HL-60/S4 treated with phorbol 12-myristate 13-acetate at 8.2 ng/mL for 4 days and 3 days (cell line): Measurements from ENCODE around the gene ATPAF2.
"Not testable (repeated sequence)": the region's sequence is repeated elsewhere in the genome, so short reads cannot be mapped to it uniquely, and the experiment has no call there.

Experiments used
- in situ Hi-C: fragments of 300-500 bp; cut with MboI; formaldehyde crosslinking; loops from 2 replicates; pipeline ENCODE4 v1.15.0; 2022; ENCODE audit warnings: low sequenced_read_pairs

The ATPAF2 gene

DNA sequence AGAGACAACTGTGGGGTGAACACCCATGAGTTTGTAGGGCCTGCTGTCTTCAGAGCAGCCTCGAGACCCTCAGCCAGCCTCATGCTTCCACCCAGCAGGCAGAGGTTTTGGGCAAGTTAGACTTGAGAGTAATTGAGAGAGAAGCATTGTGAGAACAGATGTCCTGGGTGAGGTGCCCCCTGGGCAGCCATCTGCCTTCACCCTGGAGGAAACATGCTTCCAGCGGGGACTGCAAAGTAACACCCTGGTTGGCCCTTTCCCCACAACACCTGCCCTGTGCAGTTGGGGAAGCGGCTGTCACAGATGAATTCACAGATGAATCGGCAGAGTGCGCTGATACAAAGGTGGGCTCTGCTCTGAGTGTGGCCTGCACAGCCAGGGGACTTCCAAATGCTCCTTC is 23.4 kb downstream of the ATPAF2 start:
- in situ Hi-C loops = no loop called here

DNA sequence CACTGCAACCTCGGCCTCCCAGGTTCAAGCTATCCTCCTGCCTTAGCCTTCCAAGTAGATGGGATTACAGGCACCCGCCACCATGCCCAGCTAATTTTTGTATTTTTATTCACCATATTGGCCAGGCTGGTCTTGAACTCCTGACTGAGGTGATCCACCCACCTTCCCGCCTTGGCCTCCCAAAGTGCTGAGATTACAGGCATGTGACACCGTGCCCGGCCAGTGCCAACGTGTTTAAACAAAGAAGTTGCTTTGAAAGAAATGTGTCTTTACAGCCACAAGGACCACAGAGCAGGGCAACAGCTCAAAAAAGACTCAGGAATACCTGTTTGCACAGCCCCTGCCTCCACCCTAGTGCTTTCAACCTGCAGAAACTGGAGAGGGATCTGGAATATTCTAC is 25.0 kb downstream of the ATPAF2 start:
- in situ Hi-C loops = no loop called here

GRCh38 chr17:18011286-18011685 is 27.7 kb downstream of the ATPAF2 start:
- in situ Hi-C loops = no loop called here

DNA sequence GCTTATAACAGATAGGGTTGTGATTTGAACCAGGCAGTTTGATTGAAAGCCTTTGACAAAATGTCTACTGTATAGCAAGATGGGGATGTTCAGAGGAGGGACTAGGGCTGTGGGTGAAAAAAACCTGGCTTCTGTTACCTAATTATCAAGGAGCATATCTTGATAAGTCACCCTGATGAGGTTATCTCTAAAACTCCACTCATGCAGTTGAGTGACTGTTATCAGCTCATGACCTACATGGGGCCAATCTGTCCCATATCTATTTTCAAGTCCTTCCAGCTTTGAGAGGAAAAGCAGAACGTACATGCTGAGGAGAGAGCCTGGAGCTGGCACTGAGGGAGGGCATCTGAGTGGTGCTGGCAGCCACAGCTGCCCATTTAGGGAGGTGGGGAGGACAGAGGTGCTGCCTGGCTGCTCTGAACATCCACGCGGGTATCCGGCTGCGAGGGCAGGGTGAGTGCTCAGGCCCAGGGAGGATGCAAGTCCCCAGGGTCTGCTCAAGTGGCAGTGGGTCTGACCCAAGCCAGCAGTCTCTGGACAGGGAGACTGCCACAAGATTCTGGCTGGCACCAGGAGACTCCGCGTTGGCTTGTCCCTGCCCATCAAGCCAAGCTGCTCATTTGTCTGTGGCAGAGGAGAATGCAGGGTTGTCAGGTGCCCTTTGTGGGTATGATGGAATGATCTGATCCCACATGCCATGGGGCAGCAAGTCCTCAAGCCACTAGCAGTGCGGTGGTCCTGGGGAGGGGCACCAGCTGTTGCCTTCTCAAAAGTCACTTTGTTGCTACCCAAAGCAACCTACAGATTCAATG is 29.2 kb downstream of the ATPAF2 start:
- in situ Hi-C loops = no loop called here

GRCh38 chr17:18008496-18009268 is 30.3 kb downstream of the ATPAF2 start:
- in situ Hi-C loops = no loop called here

GRCh38 chr17:18006495-18007239 is 32.3 kb downstream of the ATPAF2 start:
- in situ Hi-C loops = no loop called here

GRCh38 chr17:18005496-18005895 is 33.5 kb downstream of the ATPAF2 start:
- in situ Hi-C loops = no loop called here

DNA sequence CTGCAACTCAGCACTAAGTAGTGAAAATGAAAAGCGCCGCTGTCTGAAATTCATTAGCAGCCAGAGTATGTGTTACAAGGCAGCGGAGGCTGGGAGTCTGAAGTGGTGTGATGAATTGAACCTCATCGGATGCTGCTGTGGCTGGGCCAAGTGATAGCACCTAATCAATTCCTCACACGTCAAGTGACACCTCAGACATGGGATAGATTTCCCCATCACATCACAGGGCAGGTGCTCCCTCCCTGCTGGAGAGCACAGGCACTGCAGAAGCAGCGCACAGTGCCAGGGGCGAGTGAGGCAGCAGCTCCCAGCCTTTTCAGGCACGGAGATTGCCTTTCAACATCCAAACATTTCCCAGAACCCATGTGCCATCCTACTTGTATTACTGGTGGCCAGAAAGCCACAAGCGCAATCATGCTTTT is 34.1 kb downstream of the ATPAF2 start:
- in situ Hi-C loops = no loop called here

DNA sequence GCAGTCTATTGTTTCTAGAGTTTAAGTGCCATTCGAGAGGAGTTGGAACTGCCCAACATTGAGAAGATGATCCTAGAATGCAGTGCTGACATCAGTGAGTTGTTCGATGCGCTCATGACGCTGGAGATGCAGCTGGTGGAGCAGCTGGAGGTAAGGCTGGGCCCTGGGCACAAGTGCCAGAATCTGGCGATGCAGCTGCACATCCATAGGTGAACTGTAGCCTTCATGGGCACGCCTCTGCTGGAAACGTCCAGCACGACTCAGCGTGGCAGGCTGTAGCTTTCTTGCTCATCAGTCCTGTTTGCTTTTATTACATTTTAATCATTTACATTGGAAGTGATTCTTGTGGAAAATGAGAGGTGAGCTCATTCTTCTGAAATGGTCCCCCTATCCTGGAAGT is 34.6 kb downstream of the ATPAF2 start:
- in situ Hi-C loops = no loop called here

DNA sequence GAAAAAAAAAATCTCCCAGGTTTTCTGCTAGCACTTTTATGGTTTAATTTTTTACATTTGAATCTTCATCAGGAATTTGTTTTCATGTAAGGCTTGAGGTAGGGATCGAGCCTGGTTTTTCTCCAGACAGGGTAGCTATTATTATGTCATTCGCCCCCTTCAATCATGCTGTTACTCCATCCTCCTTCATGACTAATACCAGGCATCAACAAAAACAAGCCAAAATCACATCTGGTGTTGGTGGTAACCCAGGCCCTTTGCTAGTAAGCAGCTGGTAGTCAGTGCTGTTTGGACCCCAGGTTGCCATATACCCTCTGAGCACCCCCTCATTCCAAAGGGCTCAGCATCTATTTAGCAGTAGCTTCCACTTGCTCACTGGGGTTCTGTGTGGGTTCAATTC is 36.8 kb downstream of the ATPAF2 start:
- in situ Hi-C loops = no loop called here

DNA sequence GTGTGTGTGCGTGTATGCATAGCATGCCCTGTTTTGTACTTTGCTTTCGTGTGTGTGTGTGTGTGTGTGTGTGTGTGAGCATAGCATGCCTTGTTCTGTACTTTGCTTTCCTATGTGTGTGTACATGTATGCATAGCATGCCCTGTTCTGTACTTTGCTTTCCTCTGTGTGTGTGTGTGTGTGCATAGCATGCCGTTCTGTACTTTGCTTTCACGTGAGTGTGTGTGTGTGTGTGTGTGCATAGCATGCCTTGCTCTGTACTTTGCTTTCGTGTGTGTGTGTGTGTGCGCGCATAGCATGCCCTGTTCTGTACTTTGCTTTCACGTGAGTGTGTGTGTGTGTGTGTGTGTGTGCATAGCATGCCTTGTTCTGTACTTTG is 38.9 kb downstream of the ATPAF2 start:
- in situ Hi-C loops = no loop called here

- in situ Hi-C loops = no loop called here
These were observed 39.5 kb downstream of the ATPAF2 start for GRCh38 chr17:17999364-18000029.

GRCh38 chr17:17998934-17999333 is 40.0 kb downstream of the ATPAF2 start:
- in situ Hi-C loops = no loop called here

DNA sequence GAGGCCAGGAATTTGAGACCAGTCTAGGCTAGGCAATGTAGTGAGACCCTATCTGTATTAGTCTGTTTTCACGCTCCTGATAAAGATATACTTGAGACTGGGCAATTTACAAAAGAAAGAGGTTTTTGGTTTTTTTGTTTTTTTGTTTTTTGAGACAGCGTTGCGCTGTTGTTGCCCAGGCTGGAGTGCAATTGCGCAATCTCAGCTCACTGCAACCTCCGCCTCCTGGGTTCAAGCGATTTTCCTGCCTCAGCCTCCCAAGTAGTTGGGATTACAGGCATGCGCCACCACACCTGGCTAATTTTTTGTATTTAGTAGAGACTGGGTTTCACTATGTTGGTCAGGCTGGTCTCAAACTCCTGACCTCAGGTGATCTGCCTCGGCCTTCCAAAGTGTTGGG is 43.1 kb downstream of the ATPAF2 start:
- in situ Hi-C loops = not testable (repeated sequence)

- in situ Hi-C loops = no loop called here
These were observed 44.5 kb downstream of the ATPAF2 start for GRCh38 chr17:17994271-17995069.

- in situ Hi-C loops = no loop called here
These were observed 45.1 kb downstream of the ATPAF2 start for GRCh38 chr17:17993852-17994251.

- in situ Hi-C loops = no loop called here
These were observed 45.6 kb downstream of the ATPAF2 start for GRCh38 chr17:17993366-17993765.

GRCh38 chr17:17990282-17990681 is 48.7 kb downstream of the ATPAF2 start:
- in situ Hi-C loops = no loop called here

- in situ Hi-C loops = no loop called here
These were observed 49.4 kb downstream of the ATPAF2 start for GRCh38 chr17:17989618-17990017.

DNA sequence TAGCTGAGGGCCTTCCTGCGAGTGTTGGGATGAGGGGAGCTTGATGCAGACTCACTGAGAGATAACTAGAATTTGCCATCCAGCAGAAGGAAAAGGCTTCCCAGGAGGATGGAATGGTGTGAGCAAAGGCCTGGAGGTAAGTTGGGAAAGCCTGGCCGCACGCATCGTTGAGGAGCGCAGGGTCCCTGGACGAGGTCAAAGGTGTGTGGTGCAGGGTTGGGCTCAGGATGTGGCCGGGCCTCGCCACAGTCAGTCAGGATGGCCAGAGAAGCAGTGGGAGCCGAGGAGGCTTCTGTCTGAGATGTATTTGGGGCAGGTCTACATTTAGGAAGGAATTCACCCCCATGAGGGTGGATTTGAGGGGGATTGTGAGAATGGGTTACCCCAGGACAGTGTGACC is 49.9 kb downstream of the ATPAF2 start:
- in situ Hi-C loops = no loop called here
